Keratinocyte (primary cell): ENCODE results near the gene ITPKB. TPM values are rescaled to one million over a fixed set of nuclear protein-coding genes. Genes with fewer than 3 reads are reported as not detected.

Experiments
- DNase-seq: peaks from one replicate; pipeline ENCODE4 v3.0.0-alpha.2; 2011; ENCODE audit warnings: low read depth, missing footprints, low spot score
- FAIRE-seq: peaks from 2 replicates; lab custom pipeline; 2011; peaks lifted over from hg19 to GRCh38; lab: Jason Lieb, UNC
- H2AFZ ChIP-seq: 2 replicates; pipeline ENCODE4 v1.6.0; 2012; ENCODE audit warnings: low read length, control low read depth, inconsistent platforms; ENCODE audit not compliant: control insufficient read depth
- H3K27ac ChIP-seq: 2 replicates; pipeline ENCODE4 v1.5.1; 2011; ENCODE audit warnings: low read length; ENCODE audit not compliant: control insufficient read depth, insufficient read depth
- H3K27me3 ChIP-seq: 3 replicates; pipeline ENCODE4 v1.6.0; 2011; ENCODE audit warnings: low read length; ENCODE audit not compliant: control insufficient read depth, insufficient read depth; ENCODE audit errors: extremely low read depth
- H3K36me3 ChIP-seq, 2 experiments: 2 replicates in 1 of 2; 3 replicates in 1 of 2; pipeline ENCODE4 v1.5.1; 2011; ENCODE audit warnings: low read length in 2 of 2, mild to moderate bottlenecking in 1 of 2; ENCODE audit not compliant: control insufficient read depth in 2 of 2, insufficient read depth in 2 of 2; ENCODE audit errors: extremely low read depth in 1 of 2
- H3K4me1 ChIP-seq: 3 replicates; pipeline ENCODE4 v1.5.1; 2011; ENCODE audit warnings: low read length; ENCODE audit not compliant: control insufficient read depth, insufficient read depth; ENCODE audit errors: extremely low read depth
- H3K4me2 ChIP-seq: 3 replicates; pipeline ENCODE4 v1.6.0; 2011; ENCODE audit warnings: low read depth, low read length; ENCODE audit not compliant: control insufficient read depth, insufficient read depth; ENCODE audit errors: extremely low read depth
- H3K4me3 ChIP-seq, 3 experiments: fragments of 200-600 bp in 1 of 3; sonication (generic) in 1 of 3; 2 replicates in 2 of 3; 3 replicates in 1 of 3; pipeline ENCODE4 v1.5.1; 2011 to 2016; ENCODE audit warnings: low read length in 3 of 3, mild to moderate bottlenecking in 3 of 3, control low read depth in 2 of 3, inconsistent platforms in 1 of 3, low read depth in 1 of 3, mixed read lengths in 1 of 3, mixed run types in 1 of 3, moderate library complexity in 1 of 3; ENCODE audit not compliant: control insufficient read depth in 2 of 3, insufficient read depth in 2 of 3; ENCODE audit errors: extremely low read depth in 1 of 3
- H3K79me2 ChIP-seq: 2 replicates; pipeline ENCODE4 v1.6.0; 2012; ENCODE audit warnings: low read length; ENCODE audit not compliant: control insufficient read depth, insufficient read depth
- H3K9ac ChIP-seq: 3 replicates; pipeline ENCODE4 v1.6.0; 2011; ENCODE audit warnings: low read length; ENCODE audit not compliant: control insufficient read depth, insufficient read depth; ENCODE audit errors: extremely low read depth
- H3K9me1 ChIP-seq: 3 replicates; pipeline ENCODE4 v1.6.0; 2011; ENCODE audit warnings: low read length; ENCODE audit not compliant: control insufficient read depth, insufficient read depth; ENCODE audit errors: extremely low read depth
- H3K9me3 ChIP-seq: 2 replicates; pipeline ENCODE4 v1.5.1; 2012; ENCODE audit warnings: low read depth, low read length; ENCODE audit not compliant: control insufficient read depth
- H4K20me1 ChIP-seq: 3 replicates; pipeline ENCODE4 v1.6.0; 2011; ENCODE audit warnings: low read length; ENCODE audit not compliant: control insufficient read depth, insufficient read depth; ENCODE audit errors: extremely low read depth
- CTCF ChIP-seq, 3 experiments: IDR thresholded peaks in 1 of 3; conservative IDR thresholded peaks in 1 of 3; optimal IDR thresholded peaks in 1 of 3; 2 replicates in 2 of 3; 3 replicates in 1 of 3; pipeline versions ENCODE3 to v1.5.1; 2011; ENCODE audit warnings: low read length in 3 of 3, mild to moderate bottlenecking in 3 of 3, moderate library complexity in 2 of 3, control low read depth in 1 of 3, inconsistent platforms in 1 of 3; ENCODE audit not compliant: insufficient read depth in 2 of 3; ENCODE audit errors: extremely low read depth in 1 of 3
- EZH2 ChIP-seq: IDR thresholded peaks from one replicate; pipeline ENCODE4 v1.6.1; 2012; ENCODE audit warnings: inconsistent platforms, mild to moderate bottlenecking, low read length, moderate library complexity
- dilution Hi-C: fragments of 300-500 bp; cut with MboI; formaldehyde crosslinking; loops from one replicate; pipeline ENCODE4 v1.7.0; 2020; ENCODE audit warnings: low sequenced_read_pairs; ENCODE audit not compliant: extremely low pct_ligation_motif_present
- polyA plus RNA-seq, 5 experiments: library from polyadenylated mRNA; depleted of rRNA in 3 of 5; stranded (reverse) in 3 of 5; stranded (forward) in 1 of 5; unstranded in 1 of 5; fragments of >200 nt; gene quantifications; 1 replicate in 1 of 5; 2 replicates in 3 of 5; 3 replicates in 1 of 5; pipeline versions ENCODE4 v1.2.1 to v1.2.3, GENCODE V29; 2011 to 2012; ENCODE audit warnings: missing spikeins in 2 of 5, low read depth in 1 of 5, low replicate concordance in 1 of 5

The ITPKB gene
- polyA plus RNA-seq, 1 donor (not counting 4 experiments of a cell fraction or from before 2014, with no cell fraction given), result 3.2 TPM

DNA sequence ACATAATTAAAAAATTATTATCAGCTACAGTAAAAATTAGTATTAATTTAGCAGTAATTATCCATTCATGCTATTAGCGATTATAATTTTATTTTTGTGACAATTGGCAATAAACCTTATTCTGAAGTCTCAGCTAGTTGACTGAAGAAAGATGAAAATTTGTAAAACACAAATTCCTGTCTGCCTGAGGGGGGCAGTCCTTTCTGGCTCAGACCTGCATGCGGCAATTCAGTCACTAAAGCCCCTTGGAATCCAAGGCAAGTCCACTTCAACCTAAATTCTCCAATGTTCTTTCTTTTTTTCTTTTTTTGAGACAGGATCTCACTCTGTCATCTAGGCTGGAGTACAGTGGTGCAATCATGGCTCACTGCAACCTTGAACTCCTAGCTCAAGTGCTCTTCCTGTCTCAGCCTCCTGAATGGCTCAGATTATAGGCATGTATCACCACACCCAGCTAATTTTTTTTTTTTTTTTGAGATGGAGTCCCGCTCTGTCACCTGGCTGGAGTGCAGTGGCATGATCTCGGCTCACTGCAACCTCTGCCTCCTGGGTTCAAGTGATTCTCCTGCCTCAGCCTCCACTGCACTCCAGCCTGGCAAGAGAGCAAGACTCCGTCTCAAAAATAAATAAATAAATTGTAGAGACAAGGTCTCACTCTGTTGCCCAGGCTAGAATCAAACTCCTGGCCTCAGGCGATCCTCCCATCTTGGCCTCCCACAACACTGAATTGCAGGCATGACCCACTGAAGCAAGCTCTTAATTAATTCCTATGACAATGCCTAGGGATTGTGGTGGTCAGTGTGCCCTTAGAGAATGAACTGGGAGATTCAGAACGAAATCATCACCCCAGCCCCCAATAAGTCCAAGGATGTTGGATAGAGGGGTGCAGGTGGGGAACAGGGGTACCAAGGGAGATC, 24.2 kb upstream of the ITPKB start:
- FAIRE-seq (no peak), DNase-seq (no peak)
- H3K27ac ChIP-seq, result peak overlapping the region; percentile 78
- peak overlapping the region; percentile 19 for H3K9ac ChIP-seq
- H4K20me1 ChIP-seq, result no peaks in the 10 kb centered on the region
- peak overlapping the region; percentile 64 for H3K4me2 ChIP-seq
- no peak for TF ChIP-seq EZH2
- TF ChIP-seq CTCF (optimal IDR thresholded peaks at IDR 0.05 in 1 of 3, IDR thresholded peaks at IDR 0.05 in 1 of 3, conservative IDR thresholded peaks at IDR 0.05 in 1 of 3; ENCODE audit: extremely low read depth in 1 of 3, insufficient read depth in 2 of 3, low read length in 3 of 3), result no peak
- peaks cover 19% of the 10 kb centered on the region for H3K4me1 ChIP-seq
- no peaks in the 10 kb centered on the region for H3K9me1 ChIP-seq
- no peaks in the 10 kb centered on the region for H3K27me3 ChIP-seq
- H3K79me2 ChIP-seq, result no peaks in the 10 kb centered on the region
- H2AFZ ChIP-seq, result peak overlapping the region; percentile 64
- H3K36me3 ChIP-seq, result no peaks in the 10 kb centered on the region
- H3K9me3 ChIP-seq, result no peaks in the 10 kb centered on the region
- H3K4me3 ChIP-seq, result no peak overlapping the region
- dilution Hi-C loops, result no loop called here

- TF ChIP-seq EZH2 (no peak), CTCF (optimal IDR thresholded peaks at IDR 0.05 in 1 of 3, IDR thresholded peaks at IDR 0.05 in 1 of 3, conservative IDR thresholded peaks at IDR 0.05 in 1 of 3; ENCODE audit: extremely low read depth in 1 of 3, insufficient read depth in 2 of 3, low read length in 3 of 3) (no peak)
- Histone ChIP-seq H3K9me3 (no peaks in the 10 kb centered on the region), H3K4me2 (no peak overlapping the region), H3K27ac (no peak overlapping the region), H3K27me3 (no peaks in the 10 kb centered on the region), H2AFZ (no peak overlapping the region), H3K4me3 (no peak overlapping the region), H3K9ac (no peak overlapping the region), H3K4me1 (peaks cover 19% of the 10 kb centered on the region), H3K36me3 (no peaks in the 10 kb centered on the region), H3K79me2 (no peaks in the 10 kb centered on the region), H3K9me1 (no peaks in the 10 kb centered on the region), H4K20me1 (no peaks in the 10 kb centered on the region)
- FAIRE-seq, result no peak
- no peak for DNase-seq
- dilution Hi-C loops, result no loop called here
Measured at GRCh38 chr1:226762055-226762454, 23.0 kb upstream of the ITPKB start.
